RWPE1 (cell line): ENCODE measurements around the gene CD59.

Experiments
- CTCF ChIA-PET: fragments of 350-600 bp; sonication (Branson Sonifier 250); formaldehyde crosslinking; extraction: SDS; loops from one replicate; lab custom pipeline; 2021; lab: Yijun Ruan, JAX
- POLR2A ChIA-PET: fragments of 400-600 bp; formaldehyde crosslinking; extraction: SDS; loops from one replicate; lab custom pipeline; 2020; ENCODE audit warnings: antibody characterized with exemption; ENCODE audit not compliant: low non-redundant PET; lab: Yijun Ruan, JAX
- DNase-seq: peaks from one replicate; pipeline ENCODE4 v3.0.0; 2012; ENCODE audit warnings: low spot score
- H3K27ac ChIP-seq: fragments of 450-650 bp; 2 replicates; pipeline ENCODE4 v1.5.1; 2017
- CTCF ChIP-seq: fragments of 450-650 bp; conservative IDR thresholded peaks from 2 replicates; pipeline ENCODE4 v1.5.1; 2017; ENCODE audit warnings: low read depth, mild to moderate bottlenecking

CD59 gene

GRCh38 chr11:33674035-33674814 is 62.0 kb downstream of the CD59 start:
- ChIA-PET CTCF (no interaction called here), POLR2A (no interaction called here)
- no peak for TF ChIP-seq CTCF
- DNase-seq, result no peak
- no peak overlapping the region for H3K27ac ChIP-seq

GRCh38 chr11:33672273-33672672 is 64.0 kb downstream of the CD59 start:
- no peak for TF ChIP-seq CTCF
- H3K27ac ChIP-seq, result no peak overlapping the region
- DNase-seq, result no peak
- ChIA-PET POLR2A (no interaction called here), CTCF (interaction anchor here (0.5 to 1.0 kb wide), 3 partner anchors 10 to 143 kb away, joined by 3 read pairs; no protein-coding TSS in a partner anchor)

GRCh38 chr11:33670250-33671011 is 65.8 kb downstream of the CD59 start:
- no peak for DNase-seq
- POLR2A ChIA-PET, result no interaction called here
- no peak overlapping the region for H3K27ac ChIP-seq
- CTCF ChIA-PET, result interaction anchor here (0.6 to 0.7 kb wide), 3 partner anchors 12 to 298 kb away, joined by 3 to 4 read pairs (median 4); no protein-coding TSS in a partner anchor
- TF ChIP-seq CTCF, result no peak

GRCh38 chr11:33669598-33670249 is 66.5 kb downstream of the CD59 start:
- ChIA-PET POLR2A (no interaction called here), CTCF (interaction anchor here (0.7 kb wide), 1 partner anchor 297 kb away, joined by 4 read pairs; no protein-coding TSS in a partner anchor)
- no peak overlapping the region for H3K27ac ChIP-seq
- no peak for DNase-seq
- TF ChIP-seq CTCF, result no peak

GRCh38 chr11:33668951-33669596 is 67.1 kb downstream of the CD59 start:
- no peak for TF ChIP-seq CTCF
- DNase-seq, result no peak
- CTCF ChIA-PET, result no interaction called here
- POLR2A ChIA-PET, result no interaction called here
- H3K27ac ChIP-seq, result no peak overlapping the region

- no peak for DNase-seq
- ChIA-PET CTCF (no interaction called here), POLR2A (no interaction called here)
- no peak for TF ChIP-seq CTCF
- no peak overlapping the region for H3K27ac ChIP-seq
Measured at GRCh38 chr11:33668468-33668825, 67.8 kb downstream of the CD59 start.
